H1 (cell line): ENCODE results near the gene DEPP1. TPM values are rescaled to one million over a fixed set of nuclear protein-coding genes. Genes with fewer than 3 reads are reported as not detected.

Source experiments
- EZH2 ChIP-seq: fragments of 200-600 bp; sonication (generic); IDR thresholded peaks from 2 replicates; pipeline ENCODE4 v1.7.1; 2012; ENCODE audit warnings: low read depth, mild to moderate bottlenecking, moderate library complexity, low read length, inconsistent platforms; ENCODE audit not compliant: severe bottlenecking
- FOSL1 ChIP-seq: IDR thresholded peaks from 2 replicates; pipeline ENCODE4 v1.6.1; 2011; ENCODE audit warnings: mild to moderate bottlenecking, low read depth, low read length, moderate library complexity; ENCODE audit not compliant: insufficient read depth
- GTF2F1 ChIP-seq: IDR thresholded peaks from 2 replicates; pipeline ENCODE4 v1.6.1; 2012; ENCODE audit warnings: low read depth, low read length, improper control_type of control experiment, borderline replicate concordance
- KDM1A ChIP-seq: fragments of 200-600, 300-600 bp; sonication (generic); IDR thresholded peaks from 2 replicates; pipeline ENCODE4 v1.7.1; 2016; ENCODE audit warnings: mild to moderate bottlenecking, low read length, borderline replicate concordance
- NANOG ChIP-seq: IDR thresholded peaks from 2 replicates; pipeline ENCODE4 v1.6.1; 2011; ENCODE audit warnings: low read length, low read depth, mild to moderate bottlenecking, inconsistent platforms; ENCODE audit not compliant: insufficient read depth, poor library complexity, severe bottlenecking
- NRF1 ChIP-seq: IDR thresholded peaks from 2 replicates; pipeline ENCODE4 v1.6.1; 2011; ENCODE audit warnings: mild to moderate bottlenecking, low read depth, low read length, improper control_type of control experiment
- POLR2A ChIP-seq, 2 experiments: IDR thresholded peaks; 1 replicate in 1 of 2; 2 replicates in 1 of 2; pipeline ENCODE4 v1.6.1; 2011; ENCODE audit warnings: low read depth in 2 of 2, low read length in 2 of 2, mild to moderate bottlenecking in 2 of 2; ENCODE audit errors: control extremely low read depth in 1 of 2
- RFX5 ChIP-seq: IDR thresholded peaks from 2 replicates; pipeline ENCODE4 v1.6.1; 2011; ENCODE audit warnings: low read depth, low read length, improper control_type of control experiment, borderline replicate concordance
- RXRA ChIP-seq: IDR thresholded peaks from 2 replicates; pipeline ENCODE4 v1.6.1; 2011; ENCODE audit warnings: low read depth, mild to moderate bottlenecking, low read length, moderate library complexity; ENCODE audit not compliant: insufficient read depth
- SRF ChIP-seq: IDR thresholded peaks from 2 replicates; pipeline ENCODE4 v1.6.1; 2011; ENCODE audit warnings: mild to moderate bottlenecking, low read depth, low read length, moderate library complexity
- polyA plus RNA-seq, 7 experiments: library from polyadenylated mRNA; depleted of rRNA in 3 of 7; stranded (reverse) in 5 of 7; unstranded in 2 of 7; fragments of >200 nt in 5 of 7; fragments of 200-250 nt in 2 of 7; gene quantifications; 1 replicate in 5 of 7; 2 replicates in 1 of 7; 4 replicates in 1 of 7; pipeline versions ENCODE4 v1.2.1 to v1.2.3, GENCODE V29; 2011 to 2013; ENCODE audit warnings: missing spikeins in 2 of 7, mixed read lengths in 2 of 7
- total RNA-seq: library from RNA; stranded (reverse); fragmentation: NEBNext Ultra II Directional; extraction: Animal tissue kit (Norgen Biotek cat#: 25700); gene quantifications from 2 replicates; pipeline ENCODE4 v1.2.1, GENCODE V29; 2021
- TF ChIP-seq, protein P1 (sequence below): IDR thresholded peaks from 2 replicates; pipeline ENCODE4 v1.6.1; 2011; ENCODE audit warnings: low read length, improper control_type of control experiment

Gene DEPP1
- total and polyA plus RNA-seq, 2 of the 8 experiments (the other 6 are each of a cell fraction or from before 2014, with no cell fraction given): 0.67 to 4.5 TPM

DNA sequence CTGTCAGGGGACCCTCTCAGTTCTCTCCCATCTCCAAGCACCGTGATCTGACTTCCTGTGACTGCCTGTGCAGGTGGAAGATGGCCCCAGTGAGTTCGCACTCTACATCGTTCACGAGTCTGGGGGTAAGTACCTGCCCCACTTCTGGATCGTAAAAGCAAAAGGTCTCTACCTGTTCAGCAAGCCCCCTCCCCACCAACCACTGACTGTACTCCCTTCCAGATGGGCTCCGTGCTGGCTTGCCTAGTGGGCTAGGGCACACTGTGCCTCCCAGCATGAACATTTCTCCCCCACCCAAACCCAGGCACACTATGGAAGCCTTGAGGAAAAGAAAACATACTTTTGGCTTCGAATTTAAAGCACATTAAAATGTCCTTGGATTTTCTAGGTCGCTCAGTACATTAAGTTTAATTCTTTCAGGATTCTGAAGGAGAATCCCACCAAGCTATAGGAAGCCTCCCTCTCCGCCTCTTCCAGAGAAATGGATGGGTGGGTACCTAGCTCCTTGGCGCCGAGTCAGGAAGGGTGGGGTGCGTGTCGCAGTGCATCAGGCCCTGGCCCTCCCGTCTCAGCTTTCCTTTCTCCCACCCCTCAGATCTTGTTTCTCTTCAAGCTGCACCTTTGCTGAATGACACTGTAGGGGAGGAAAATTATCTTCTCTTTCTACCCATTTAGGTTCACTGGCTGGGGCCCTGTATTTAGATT, 11.1 kb upstream of the DEPP1 start (continued):
- TF ChIP-seq, protein P1, sequence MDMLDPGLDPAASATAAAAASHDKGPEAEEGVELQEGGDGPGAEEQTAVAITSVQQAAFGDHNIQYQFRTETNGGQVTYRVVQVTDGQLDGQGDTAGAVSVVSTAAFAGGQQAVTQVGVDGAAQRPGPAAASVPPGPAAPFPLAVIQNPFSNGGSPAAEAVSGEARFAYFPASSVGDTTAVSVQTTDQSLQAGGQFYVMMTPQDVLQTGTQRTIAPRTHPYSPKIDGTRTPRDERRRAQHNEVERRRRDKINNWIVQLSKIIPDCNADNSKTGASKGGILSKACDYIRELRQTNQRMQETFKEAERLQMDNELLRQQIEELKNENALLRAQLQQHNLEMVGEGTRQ: no peak
- TF ChIP-seq POLR2A (IDR thresholded peaks at IDR 0.05; ENCODE audit: control extremely low read depth in 1 of 2, low read depth in 2 of 2, low read length in 2 of 2): no peak
- TF ChIP-seq NRF1: no peak
- TF ChIP-seq RFX5: no peak
- no peak for TF ChIP-seq NANOG
- TF ChIP-seq EZH2: no peak
- TF ChIP-seq SRF: no peak
- no peak for TF ChIP-seq FOSL1
- TF ChIP-seq KDM1A: no peak
- no peak for TF ChIP-seq GTF2F1
- no peak for TF ChIP-seq RXRA
